GM12878 (cell line): ENCODE data around the gene TIMP3. TPM values are rescaled to one million over a fixed set of nuclear protein-coding genes. Genes with fewer than 3 reads are reported as not detected.

ENCODE experiments used
- ATAC-seq: fragments of 200-7000 bp; cut with Tn5 transposase; 3 replicates; pipeline ENCODE4 v1.9.1; 2020; ENCODE audit warnings: mild to moderate bottlenecking, moderate library complexity
- BruUV-seq: library from RNA; stranded (reverse); fragments of 400-500 nt; replicated peaks from 2 replicates; lab custom pipeline; 2021; lab: Mats Ljungman, UMichigan
- CTCF ChIA-PET: fragments of 300-600 bp; sonication (Branson Sonifier 250); formaldehyde crosslinking; extraction: SDS; loops from one replicate; lab custom pipeline; 2021; ENCODE audit warnings: inconsistent platforms; lab: Yijun Ruan, JAX
- POLR2A ChIA-PET: fragments of 350-600 bp; formaldehyde crosslinking; extraction: SDS; loops from one replicate; lab custom pipeline; 2021; ENCODE audit warnings: inconsistent platforms; lab: Charles Lee
- RAD21 ChIA-PET: fragments of 300-600 bp; sonication (Branson Sonifier 250); formaldehyde crosslinking; loops from one replicate; lab custom pipeline; 2023; ENCODE audit warnings: antibody characterized with exemption; ENCODE audit not compliant: unreplicated experiment; lab: Charles Lee
- SMC1A ChIA-PET: fragments of 300-600 bp; sonication (Branson Sonifier 250); formaldehyde crosslinking; loops from one replicate; lab custom pipeline; 2023; ENCODE audit not compliant: unreplicated experiment, uncharacterized antibody; lab: Charles Lee
- DNase-seq: peaks from one replicate; pipeline ENCODE4 v3.0.0-alpha.2; 2011; ENCODE audit warnings: low read depth, low spot score
- FAIRE-seq: peaks from 3 replicates; lab custom pipeline; 2011; peaks lifted over from hg19 to GRCh38; lab: Jason Lieb, UNC
- H2AFZ ChIP-seq: 2 replicates; pipeline ENCODE4 v1.6.0; 2011; ENCODE audit warnings: low read depth, low read length, control low read depth; ENCODE audit not compliant: control insufficient read depth
- H3K27ac ChIP-seq: 2 replicates; pipeline ENCODE4 v1.5.1; 2011; ENCODE audit warnings: control low read depth; ENCODE audit not compliant: control insufficient read depth, insufficient read depth
- H3K27me3 ChIP-seq, 2 experiments: replicated peaks in 1 of 2; 2 replicates each; pipeline versions ENCODE4 v1.6.0 to v1.6.1; 2011; ENCODE audit warnings: low read length in 1 of 2; ENCODE audit not compliant: control insufficient read depth in 2 of 2, insufficient read depth in 2 of 2
- H3K36me3 ChIP-seq, 2 experiments: 2 replicates each; pipeline ENCODE4 v1.5.1; 2011; ENCODE audit warnings: low read length in 1 of 2; ENCODE audit not compliant: control insufficient read depth in 2 of 2, insufficient read depth in 2 of 2
- H3K4me1 ChIP-seq: 2 replicates; pipeline ENCODE4 v1.6.1; 2011; ENCODE audit warnings: mild to moderate bottlenecking, low read length, moderate library complexity, mixed read lengths; ENCODE audit not compliant: control insufficient read depth, insufficient read depth
- H3K4me2 ChIP-seq: 2 replicates; pipeline ENCODE4 v1.6.0; 2011; ENCODE audit warnings: control low read depth; ENCODE audit not compliant: control insufficient read depth, insufficient read depth
- H3K4me3 ChIP-seq: fragments of 200-600 bp; sonication (generic); 2 replicates; pipeline ENCODE4 v1.5.1; 2016
- H3K79me2 ChIP-seq: 2 replicates; pipeline ENCODE4 v1.6.0; 2011; ENCODE audit warnings: low read length; ENCODE audit not compliant: control insufficient read depth, insufficient read depth
- H3K9ac ChIP-seq: 2 replicates; pipeline ENCODE4 v1.8.0; 2011; ENCODE audit warnings: low read length, control low read depth, mixed read lengths; ENCODE audit not compliant: control insufficient read depth, insufficient read depth
- H3K9me3 ChIP-seq: replicated peaks from 3 replicates; pipeline ENCODE4 v1.5.1; 2011; ENCODE audit warnings: mild to moderate bottlenecking, low read length; ENCODE audit not compliant: control insufficient read depth, insufficient read depth
- H4K20me1 ChIP-seq: 2 replicates; pipeline ENCODE4 v1.6.0; 2011; ENCODE audit not compliant: control insufficient read depth, insufficient read depth
- CEBPB ChIP-seq, 2 experiments: fragments of 150-350 bp in 1 of 2; IDR thresholded peaks; 2 replicates each; pipeline ENCODE4 v1.6.1; 2012 to 2014; ENCODE audit warnings: low read depth in 2 of 2, low read length in 2 of 2, borderline replicate concordance in 1 of 2, inconsistent platforms in 1 of 2
- EZH2 ChIP-seq: IDR thresholded peaks from 2 replicates; pipeline ENCODE4 v1.6.1; 2012; ENCODE audit warnings: low read depth, mild to moderate bottlenecking, control low read depth, inconsistent platforms, low read length, borderline replicate concordance; ENCODE audit not compliant: control insufficient read depth
- LARP7 ChIP-seq: fragments of 450-650 bp; IDR thresholded peaks from 2 replicates; pipeline ENCODE4 v1.6.1; 2017; ENCODE audit warnings: mild to moderate bottlenecking
- PBX3 ChIP-seq: IDR thresholded peaks from 2 replicates; pipeline ENCODE4 v1.6.1; 2011; ENCODE audit warnings: mild to moderate bottlenecking, low read depth, low read length, moderate library complexity; ENCODE audit not compliant: insufficient replicate concordance
- POLR2AphosphoS5 ChIP-seq: IDR thresholded peaks from 2 replicates; pipeline ENCODE4 v1.6.1; 2011; ENCODE audit warnings: mild to moderate bottlenecking, low read length, inconsistent platforms
- SUPT20H ChIP-seq: IDR thresholded peaks from 2 replicates; pipeline ENCODE4 v1.6.1; 2011; ENCODE audit warnings: low read depth, mild to moderate bottlenecking, low read length, moderate library complexity, borderline replicate concordance; ENCODE audit not compliant: control insufficient read depth
- WGBS: methylation state at CpG from one replicate; pipeline ENCODE4 v1.1.6; 2016; ENCODE audit warnings: low lambda C conversion rate; ENCODE audit not compliant: insufficient replicate concordance, insufficient coverage; ENCODE audit errors: missing lambda C conversion rate; 5-methylcytosine and 5-hydroxymethylcytosine counted together
- in situ Hi-C: fragments of 300-500 bp; cut with MboI; formaldehyde crosslinking; loops from 9 replicates; pipeline ENCODE4 v1.14.3; 2018; ENCODE audit warnings: mixed read lengths
- intact Hi-C: fragments of 100-400 bp; cut with micrococcal nuclease; formaldehyde crosslinking; loops from one replicate; pipeline ENCODE4 v1.14.2; 2022; ENCODE audit not compliant: unreplicated experiment
- polyA plus RNA-seq, 11 experiments: library from polyadenylated mRNA; depleted of rRNA in 4 of 11; unstranded in 6 of 11; stranded (reverse) in 5 of 11; fragments of >200 nt; fragmentation: Nextera tagmentation in 4 of 11; fragmentation: Illumina TruSeq in 1 of 11; extraction: Ambion mirVana in 4 of 11; extraction: Trizol in 1 of 11; gene quantifications; 1 replicate in 1 of 11; 2 replicates in 10 of 11; pipeline versions ENCODE4 v1.2.1 to v1.2.3, GENCODE V29; 2011 to 2016; ENCODE audit warnings: inconsistent platforms in 2 of 11, missing spikeins in 2 of 11, low read depth in 1 of 11
- total RNA-seq, 4 experiments: library from RNA; depleted of rRNA in 3 of 4; stranded (reverse); fragments of >200 nt in 3 of 4; fragmentation: Illumina TruSeq in 1 of 4; extraction: Trizol in 1 of 4; gene quantifications; 2 replicates each; pipeline versions ENCODE4 v1.2.1 to v1.2.3, GENCODE V29; 2013 to 2021

TIMP3 gene
- total and polyA plus RNA-seq, 10 of the 15 experiments (the other 5 are each of a cell fraction or from before 2014, with no cell fraction given): 0.01 to 0.74 (median 0.27) TPM; not detected in 5

GRCh38 chr22:32880893-32881596 is 79.5 kb downstream of the TIMP3 start:
- RAD21 ChIA-PET: no interaction called here
- SMC1A ChIA-PET: no interaction called here
- Histone ChIP-seq H3K27ac (no peak overlapping the region), H3K9ac (no peak overlapping the region), H3K79me2 (no peaks in the 10 kb centered on the region), H3K4me1 (no peaks in the 10 kb centered on the region), H4K20me1 (no peaks in the 10 kb centered on the region), H3K4me2 (no peak overlapping the region), H3K9me3 (no peaks in the 10 kb centered on the region), H3K4me3 (no peak overlapping the region), H3K36me3 (no peaks in the 10 kb centered on the region), H3K27me3 (no peaks in the 10 kb centered on the region; a peak in 2 of 4 replicates), H2AFZ (no peak overlapping the region)
- POLR2A ChIA-PET: no interaction called here
- ATAC-seq (no peak), DNase-seq (no peak), FAIRE-seq (no peak)
- intact Hi-C loops: no loop called here
- CTCF ChIA-PET: interaction anchor here (0.7 kb wide), 1 partner anchor 81 kb away, joined by 3 read pairs; no protein-coding TSS in a partner anchor
- no peak for TF ChIP-seq PBX3
- TF ChIP-seq POLR2AphosphoS5: no peak
- TF ChIP-seq LARP7: no peak
- TF ChIP-seq EZH2: no peak
- no peak for TF ChIP-seq SUPT20H
- no peak for TF ChIP-seq CEBPB (IDR thresholded peaks at IDR 0.05; ENCODE audit: borderline replicate concordance in 1 of 2, low read depth in 2 of 2, low read length in 2 of 2)
- WGBS: 23% methylated on average over 20 of the region's 20 CpGs
- in situ Hi-C loops: no loop called here
- BruUV-seq: no TSS peak
